Measurements from ENCODE around the gene FKBP1C.
"Not testable (repeated sequence)": the region's sequence is repeated elsewhere in the genome, so short reads cannot be mapped to it uniquely, and the experiment has no call there.

The FKBP1C gene

DNA sequence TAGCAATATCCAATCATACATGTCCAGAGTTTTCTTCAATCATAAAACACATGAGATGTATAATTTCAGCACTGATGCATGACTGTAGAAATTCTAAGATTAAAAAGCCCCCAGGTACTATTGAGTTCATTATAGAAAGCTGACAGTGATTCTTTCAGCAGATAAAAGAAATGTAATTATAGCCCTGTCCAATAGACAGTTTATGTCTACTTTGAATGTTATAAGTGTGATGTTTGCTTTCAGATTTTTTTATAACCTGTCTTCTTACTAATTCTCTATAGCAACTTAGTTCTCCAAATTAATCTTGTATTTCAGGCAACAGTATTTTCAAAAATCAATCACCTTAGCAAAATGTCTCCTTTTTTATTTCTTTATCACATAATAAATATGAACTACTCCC, 13.5 kb upstream of the FKBP1C start:
- H3K27ac ChIP-seq = no peak overlapping the region
- no peak for TF ChIP-seq ZFX (IDR thresholded peaks at IDR 0.05)
- TF ChIP-seq, protein P1, sequence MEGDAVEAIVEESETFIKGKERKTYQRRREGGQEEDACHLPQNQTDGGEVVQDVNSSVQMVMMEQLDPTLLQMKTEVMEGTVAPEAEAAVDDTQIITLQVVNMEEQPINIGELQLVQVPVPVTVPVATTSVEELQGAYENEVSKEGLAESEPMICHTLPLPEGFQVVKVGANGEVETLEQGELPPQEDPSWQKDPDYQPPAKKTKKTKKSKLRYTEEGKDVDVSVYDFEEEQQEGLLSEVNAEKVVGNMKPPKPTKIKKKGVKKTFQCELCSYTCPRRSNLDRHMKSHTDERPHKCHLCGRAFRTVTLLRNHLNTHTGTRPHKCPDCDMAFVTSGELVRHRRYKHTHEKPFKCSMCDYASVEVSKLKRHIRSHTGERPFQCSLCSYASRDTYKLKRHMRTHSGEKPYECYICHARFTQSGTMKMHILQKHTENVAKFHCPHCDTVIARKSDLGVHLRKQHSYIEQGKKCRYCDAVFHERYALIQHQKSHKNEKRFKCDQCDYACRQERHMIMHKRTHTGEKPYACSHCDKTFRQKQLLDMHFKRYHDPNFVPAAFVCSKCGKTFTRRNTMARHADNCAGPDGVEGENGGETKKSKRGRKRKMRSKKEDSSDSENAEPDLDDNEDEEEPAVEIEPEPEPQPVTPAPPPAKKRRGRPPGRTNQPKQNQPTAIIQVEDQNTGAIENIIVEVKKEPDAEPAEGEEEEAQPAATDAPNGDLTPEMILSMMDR (conservative IDR thresholded peaks at IDR 0.05) = no peak

DNA sequence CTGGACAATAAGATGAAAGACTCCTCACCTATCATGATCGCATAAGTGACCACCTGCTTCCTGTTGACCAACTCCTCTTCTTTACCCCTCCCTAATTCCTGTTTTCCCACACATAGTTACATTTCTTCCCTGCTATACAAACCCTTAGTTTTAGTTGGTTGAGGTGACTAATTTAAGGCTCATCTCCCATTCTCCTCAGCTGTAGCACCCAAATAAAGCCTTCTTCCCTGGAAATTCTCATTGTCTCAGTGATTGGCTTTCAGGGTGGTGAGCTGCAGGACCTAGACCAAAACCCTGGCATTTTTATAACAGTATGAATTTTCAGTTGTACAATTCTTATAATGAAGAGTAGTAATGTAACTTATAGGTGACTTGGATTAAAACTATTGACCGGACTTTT, 2.1 kb downstream of the FKBP1C start:
- no peak overlapping the region for H3K27ac ChIP-seq
- TF ChIP-seq ZFX (IDR thresholded peaks at IDR 0.05) = no peak
- TF ChIP-seq, protein P1 (conservative IDR thresholded peaks at IDR 0.05) = no peak

DNA sequence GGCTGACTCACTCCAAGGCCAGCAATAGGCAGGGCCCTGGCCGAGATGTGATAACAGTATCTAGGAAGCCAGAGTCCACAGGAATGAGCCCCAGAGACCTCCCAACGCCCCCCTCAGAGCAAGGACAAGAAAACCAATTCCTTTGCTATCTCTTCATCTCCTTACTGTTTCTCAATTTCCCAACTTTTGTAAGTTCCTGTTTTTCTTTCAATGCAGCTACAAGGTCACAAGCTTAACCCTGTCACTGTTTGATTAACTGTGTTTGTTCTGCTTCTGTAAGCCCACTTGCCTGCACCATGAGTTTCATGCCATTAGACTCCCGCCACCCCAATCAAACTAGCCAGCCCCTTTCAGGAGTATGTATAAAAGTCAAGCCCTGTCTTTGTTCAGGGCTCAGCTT, 3.5 kb downstream of the FKBP1C start:
- no peak for TF ChIP-seq ZFX (IDR thresholded peaks at IDR 0.05)
- TF ChIP-seq, protein P1 (conservative IDR thresholded peaks at IDR 0.05) = no peak
- H3K27ac ChIP-seq = no peak overlapping the region

DNA sequence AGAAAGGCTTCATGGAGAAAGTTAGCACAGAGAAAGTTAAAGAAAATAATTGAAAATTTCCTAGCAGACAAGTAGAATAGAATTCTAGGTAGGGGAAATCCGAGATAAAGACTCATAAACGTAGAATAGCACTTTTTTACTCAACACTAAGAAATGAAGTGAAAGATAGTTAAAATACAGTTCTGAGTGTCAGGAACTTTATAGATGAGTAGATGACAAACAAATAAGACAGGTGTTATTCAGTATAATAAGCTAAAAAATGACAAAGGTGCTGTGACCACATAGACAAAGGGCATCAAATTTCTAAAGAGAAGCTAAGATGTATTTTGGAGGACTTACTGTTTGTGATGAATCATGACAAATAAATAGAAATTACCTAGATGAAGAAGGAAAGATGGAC, 12.9 kb downstream of the FKBP1C start:
- no peak for TF ChIP-seq ZFX (IDR thresholded peaks at IDR 0.05)
- TF ChIP-seq, protein P1 (conservative IDR thresholded peaks at IDR 0.05) = no peak
- no peak overlapping the region for H3K27ac ChIP-seq

DNA sequence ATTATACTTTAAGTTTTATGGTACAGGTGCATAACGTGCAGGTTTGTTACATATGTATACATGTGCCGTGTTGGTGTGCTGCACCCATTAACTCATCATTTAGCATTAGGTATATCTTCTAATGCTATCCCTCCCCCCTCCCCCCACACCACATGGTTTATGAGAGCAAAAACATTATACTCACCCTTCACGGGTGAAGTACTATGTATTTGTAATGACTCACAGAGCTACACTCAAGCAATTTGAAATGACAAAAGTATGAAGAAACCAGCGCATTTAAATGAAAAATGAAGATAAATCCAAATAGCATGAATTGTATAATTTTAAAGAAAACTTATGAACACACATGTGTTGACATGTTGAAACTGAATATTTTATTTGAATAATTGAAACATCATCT, 14.7 kb downstream of the FKBP1C start:
- H3K27ac ChIP-seq = not testable (repeated sequence)

DNA sequence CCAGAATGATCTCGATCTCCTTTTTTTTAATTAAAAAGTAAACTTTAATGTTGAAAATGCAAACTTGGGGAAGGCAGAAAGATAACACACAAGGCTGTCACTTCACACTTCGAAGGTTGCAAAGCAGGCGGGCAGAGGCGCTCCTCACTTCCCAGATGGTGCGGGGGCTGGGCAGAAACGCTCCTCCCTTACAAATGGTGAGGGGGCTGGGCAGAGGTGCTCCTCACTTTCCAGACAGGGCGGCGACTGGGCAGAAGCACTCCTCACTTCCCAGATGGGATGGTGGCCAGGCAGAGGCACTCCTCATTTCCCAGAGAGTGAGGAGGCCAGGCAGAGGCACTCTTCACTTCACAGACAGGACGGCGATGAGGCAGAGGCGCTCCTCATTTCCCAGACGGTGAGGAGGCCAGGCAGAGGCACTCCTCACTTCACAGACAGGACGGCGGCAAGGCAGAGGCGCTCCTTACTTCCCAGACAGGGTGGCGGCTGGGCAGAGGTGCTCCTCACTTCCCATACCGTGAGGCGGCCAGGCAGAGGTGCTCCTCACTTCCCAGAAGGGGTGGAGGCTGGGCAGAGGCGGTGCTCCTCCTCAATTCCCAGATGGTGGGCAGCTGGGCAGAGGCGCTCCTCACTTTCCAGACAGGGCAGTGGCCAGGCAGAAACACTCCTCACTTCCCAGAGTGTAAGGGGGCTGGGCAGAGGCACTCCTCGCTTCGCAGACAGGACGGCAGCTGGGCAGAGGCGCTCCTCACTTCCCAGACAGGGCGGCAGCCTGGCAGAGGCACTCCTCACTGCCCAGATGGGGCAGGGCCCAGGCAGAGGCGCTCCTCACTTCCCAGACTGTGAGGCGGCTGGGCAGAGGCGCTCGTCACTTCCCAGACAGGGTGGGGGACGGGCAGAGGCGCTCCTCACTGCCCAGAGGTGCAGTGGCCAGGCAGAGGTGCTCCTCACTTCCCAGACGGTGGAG, 16.9 kb downstream of the FKBP1C start:
- not testable (repeated sequence) for H3K27ac ChIP-seq

DNA sequence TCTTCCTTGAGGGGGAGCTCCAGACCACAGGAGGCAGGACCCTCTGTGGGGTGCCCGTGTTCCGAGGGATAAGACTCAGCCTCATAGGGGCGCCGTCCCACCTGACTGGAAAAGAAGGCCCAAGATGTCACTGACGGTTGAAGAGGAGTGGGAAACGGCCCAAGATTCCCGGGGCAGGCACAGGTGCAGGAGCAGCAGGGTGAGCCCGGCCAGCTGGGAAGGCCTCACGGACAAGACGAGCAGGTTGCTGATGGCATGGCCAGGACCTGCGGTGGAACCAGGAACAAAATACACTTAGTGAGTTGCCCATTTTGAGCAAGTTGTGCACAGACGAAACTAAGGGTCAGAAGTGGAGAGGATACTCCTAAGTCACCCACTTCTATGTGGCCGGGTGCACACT, 18.8 kb downstream of the FKBP1C start:
- not testable (repeated sequence) for H3K27ac ChIP-seq

DNA sequence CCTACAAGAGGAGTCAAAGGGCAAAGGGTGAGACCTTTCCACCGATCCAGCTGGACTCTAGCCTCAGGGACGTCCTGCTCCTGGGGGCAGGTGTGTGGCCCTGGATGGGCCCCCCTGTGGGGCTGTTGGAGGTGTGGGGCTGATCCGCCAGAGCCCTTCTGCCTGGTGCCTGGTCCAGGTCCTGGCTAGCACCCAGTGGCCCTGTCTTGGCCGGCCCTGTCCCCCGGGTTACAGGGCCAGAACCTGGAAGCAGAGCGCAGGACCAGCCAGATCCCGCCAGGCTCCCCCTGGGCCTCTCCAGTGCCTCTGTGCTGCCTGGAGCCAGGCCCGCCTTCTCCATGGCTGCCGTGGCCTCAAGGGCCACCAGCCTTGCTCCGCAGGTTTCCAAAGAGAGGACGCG, 19.2 kb downstream of the FKBP1C start:
- not testable (repeated sequence) for H3K27ac ChIP-seq

DNA sequence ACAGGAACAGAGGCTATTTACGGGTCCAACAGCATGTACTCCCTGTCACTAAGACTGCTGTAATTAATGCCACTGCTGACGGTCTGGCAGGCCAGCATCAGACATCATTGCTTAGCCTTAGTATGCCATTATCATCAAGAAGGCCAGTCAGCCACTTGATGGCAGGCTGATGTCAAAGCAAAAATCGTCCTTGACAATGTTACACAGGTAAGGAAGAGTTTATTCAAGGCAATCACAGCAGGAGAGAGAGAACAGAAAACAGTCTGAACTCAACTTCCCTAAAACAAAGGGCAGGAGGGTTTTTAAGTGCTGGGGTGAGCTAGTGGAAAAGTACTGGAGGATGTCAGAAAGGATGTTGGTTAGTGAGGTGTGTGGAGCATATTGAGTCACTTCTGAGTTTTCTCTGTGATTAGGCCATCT, 25.1 kb downstream of the FKBP1C start:
- TF ChIP-seq, protein P1 (conservative IDR thresholded peaks at IDR 0.05) = no peak
- no peak for TF ChIP-seq ZFX (IDR thresholded peaks at IDR 0.05)

More for the DNA sequence above, 25.1 kb downstream of the FKBP1C start:
- H3K27ac ChIP-seq = no peak overlapping the region

Data from C4-2B (cell line).